HepG2 (cell line): ENCODE data around the gene MAP1LC3A. TPM values are rescaled to one million over a fixed set of nuclear protein-coding genes. Genes with fewer than 3 reads are reported as not detected.

Source experiments
- BORCS8-MEF2B ChIP-seq: sonication (generic); formaldehyde crosslinking; IDR thresholded peaks from 2 replicates; pipeline ENCODE4 v1.8.0; 2022; ENCODE audit warnings: mild to moderate bottlenecking, missing genetic modification reagents
- DRAP1 ChIP-seq: IDR thresholded peaks from 2 replicates; pipeline ENCODE4 v1.6.1; 2016; ENCODE audit warnings: missing genetic modification reagents, missing compliant biosample characterization
- FOXA3 ChIP-seq: IDR thresholded peaks from 2 replicates; pipeline ENCODE4 v1.6.1; 2016; ENCODE audit warnings: missing genetic modification reagents, missing compliant biosample characterization
- GMEB2 ChIP-seq: IDR thresholded peaks from 2 replicates; pipeline ENCODE4 v1.6.1; 2016; ENCODE audit warnings: missing biosample characterization, missing genetic modification reagents, low read depth
- KAT2B ChIP-seq: fragments of 150-350 bp; IDR thresholded peaks from 2 replicates; pipeline ENCODE4 v1.6.1; 2014; ENCODE audit warnings: low read depth, low read length, borderline replicate concordance
- KLF6 ChIP-seq: IDR thresholded peaks from 2 replicates; pipeline ENCODE4 v1.8.0; 2016; ENCODE audit warnings: missing biosample characterization, missing genetic modification reagents
- NR2F1 ChIP-seq, 2 experiments: fragments of 450-650 bp in 1 of 2; formaldehyde crosslinking in 1 of 2; IDR thresholded peaks; 2 replicates each; pipeline versions ENCODE4 v1.5.0 to v1.6.1; 2016 to 2020; ENCODE audit warnings: mild to moderate bottlenecking in 1 of 2, missing compliant biosample characterization in 1 of 2, missing genetic modification reagents in 1 of 2, moderate library complexity in 1 of 2
- NRL ChIP-seq: sonication (generic); formaldehyde crosslinking; IDR thresholded peaks from 2 replicates; pipeline ENCODE4 v1.5.0; 2020; ENCODE audit warnings: missing genetic modification reagents, mild to moderate bottlenecking, moderate library complexity, borderline replicate concordance
- SAP130 ChIP-seq: IDR thresholded peaks from 2 replicates; pipeline ENCODE4 v1.6.1; 2016; ENCODE audit warnings: low read depth
- SPEN ChIP-seq: sonication (generic); formaldehyde crosslinking; IDR thresholded peaks from 2 replicates; pipeline ENCODE4 v1.5.1; 2020; ENCODE audit warnings: low read depth, mild to moderate bottlenecking, missing genetic modification reagents
- ZEB1 ChIP-seq: IDR thresholded peaks from 2 replicates; pipeline ENCODE4 v1.6.1; 2012; ENCODE audit warnings: mild to moderate bottlenecking, low read depth, inconsistent platforms; ENCODE audit not compliant: insufficient replicate concordance
- ZFP62 ChIP-seq: sonication (generic); formaldehyde crosslinking; IDR thresholded peaks from 2 replicates; pipeline ENCODE4 v1.4.0; 2020; ENCODE audit warnings: missing genetic modification reagents
- ZHX2 ChIP-seq, 2 experiments: sonication (generic) in 1 of 2; formaldehyde crosslinking in 1 of 2; IDR thresholded peaks; 2 replicates each; pipeline versions ENCODE4 v1.6.1 to v1.9.0; 2014 to 2022; ENCODE audit warnings: antibody characterized with exemption in 1 of 2, borderline replicate concordance in 1 of 2, inconsistent platforms in 1 of 2, low read depth in 1 of 2, missing genetic modification reagents in 1 of 2
- ZNF207 ChIP-seq: fragments of 450-650 bp; IDR thresholded peaks from 2 replicates; pipeline ENCODE4 v1.6.1; 2016; ENCODE audit warnings: antibody characterized with exemption, borderline replicate concordance
- ZNF230 ChIP-seq: sonication (generic); formaldehyde crosslinking; IDR thresholded peaks from 2 replicates; pipeline ENCODE4 v1.4.0; 2020; ENCODE audit warnings: mild to moderate bottlenecking, missing genetic modification reagents
- ZNF597 ChIP-seq: sonication (generic); formaldehyde crosslinking; IDR thresholded peaks from 2 replicates; pipeline ENCODE4 v1.5.0; 2020; ENCODE audit warnings: missing genetic modification reagents
- ZNF768 ChIP-seq: sonication (generic); formaldehyde crosslinking; IDR thresholded peaks from 2 replicates; pipeline ENCODE4 v1.4.0; 2020; ENCODE audit warnings: missing genetic modification reagents
- ZNF775 ChIP-seq: sonication (generic); formaldehyde crosslinking; IDR thresholded peaks from 2 replicates; pipeline ENCODE4 v1.4.0; 2020; ENCODE audit warnings: missing genetic modification reagents, mild to moderate bottlenecking, moderate library complexity, borderline replicate concordance
- polyA plus RNA-seq, 8 experiments: library from polyadenylated mRNA; depleted of rRNA in 3 of 8; stranded (reverse) in 7 of 8; unstranded in 1 of 8; fragments of >200 nt; fragmentation: Illumina TruSeq in 4 of 8; extraction: Trizol in 4 of 8; gene quantifications; 2 replicates each; pipeline versions ENCODE4 v1.2.1 to v1.2.3, GENCODE V29; 2011 to 2016; ENCODE audit warnings: low read depth in 4 of 8, missing spikeins in 1 of 8, mixed read lengths in 1 of 8; ENCODE audit not compliant: insufficient read depth in 1 of 8
- total RNA-seq, 5 experiments: library from RNA; depleted of rRNA; stranded (reverse); fragments of >200 nt; fragmentation: Illumina TruSeq; extraction: Trizol; gene quantifications; 2 replicates each; pipeline ENCODE4 v1.2.3, GENCODE V29; 2016; ENCODE audit warnings: low read depth in 1 of 5
- TF ChIP-seq, protein P1 (sequence below): sonication (generic); formaldehyde crosslinking; IDR thresholded peaks from 2 replicates; pipeline ENCODE4 v1.8.1; 2023; ENCODE audit warnings: mild to moderate bottlenecking, missing genetic modification reagents

The MAP1LC3A gene
- total and polyA plus RNA-seq, 2 of the 13 experiments (the other 11 are each of a cell fraction or from before 2014, with no cell fraction given), result not detected

GRCh38 chr20:34543463-34544056 is 15.0 kb upstream of the MAP1LC3A start (continued):
- TF ChIP-seq ZNF207 (no peak), ZNF768 (CRISPR knock-in tag) (peak; percentile 28; the same call in 1 of the 2 replicates), KAT2B (no peak), ZFP62 (CRISPR knock-in tag) (no peak), ZNF230 (CRISPR knock-in tag) (0 out of 2 replicates have a peak, but pooled peaks have one; percentile 30), NRL (CRISPR knock-in tag) (0 out of 2 replicates have a peak, but pooled peaks have one; percentile 22), SPEN (CRISPR knock-in tag) (no peak), BORCS8-MEF2B (no peak), DRAP1 (CRISPR knock-in tag) (no peak), GMEB2 (CRISPR knock-in tag) (no peak), ZHX2 (IDR thresholded peaks at IDR 0.05; ENCODE audit: low read depth) (no peak), ZHX2 (CRISPR knock-in tag; IDR thresholded peaks at IDR 0.05; ENCODE audit: borderline replicate concordance) (no peak), SAP130 (CRISPR knock-in tag) (peak; percentile 20; the same call in 1 of the 2 replicates), KLF6 (CRISPR knock-in tag) (0 out of 2 replicates have a peak, but pooled peaks have one; percentile 18), ZNF775 (CRISPR knock-in tag) (no peak), NR2F1 (CRISPR knock-in tag; IDR thresholded peaks at IDR 0.05) (peak in 1 of 2 experiments; percentile 46; a peak in 1 of 4 replicates), ZNF597 (CRISPR knock-in tag) (no peak), ZEB1 (no peak), FOXA3 (CRISPR knock-in tag) (0 out of 2 replicates have a peak, but pooled peaks have one; percentile 20)
- TF ChIP-seq, protein P1, sequence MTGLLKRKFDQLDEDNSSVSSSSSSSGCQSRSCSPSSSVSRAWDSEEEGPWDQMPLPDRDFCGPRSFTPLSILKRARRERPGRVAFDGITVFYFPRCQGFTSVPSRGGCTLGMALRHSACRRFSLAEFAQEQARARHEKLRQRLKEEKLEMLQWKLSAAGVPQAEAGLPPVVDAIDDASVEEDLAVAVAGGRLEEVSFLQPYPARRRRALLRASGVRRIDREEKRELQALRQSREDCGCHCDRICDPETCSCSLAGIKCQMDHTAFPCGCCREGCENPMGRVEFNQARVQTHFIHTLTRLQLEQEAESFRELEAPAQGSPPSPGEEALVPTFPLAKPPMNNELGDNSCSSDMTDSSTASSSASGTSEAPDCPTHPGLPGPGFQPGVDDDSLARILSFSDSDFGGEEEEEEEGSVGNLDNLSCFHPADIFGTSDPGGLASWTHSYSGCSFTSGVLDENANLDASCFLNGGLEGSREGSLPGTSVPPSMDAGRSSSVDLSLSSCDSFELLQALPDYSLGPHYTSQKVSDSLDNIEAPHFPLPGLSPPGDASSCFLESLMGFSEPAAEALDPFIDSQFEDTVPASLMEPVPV (CRISPR knock-in tag), result no peak
